Inferior parietal cortex (tissue), 1 donor: ENCODE data around the gene ADGRL1.

Experiments
- DNase-seq: peaks from one replicate; pipeline ENCODE4 v3.0.0-alpha.2; 2016; ENCODE audit errors: extremely low spot score

The ADGRL1 gene

GRCh38 chr19:14112809-14113385, 93.1 kb downstream of the ADGRL1 start:
- no peak for DNase-seq

GRCh38 chr19:14112051-14112808, 93.7 kb downstream of the ADGRL1 start:
- DNase-seq: no peak

- no peak for DNase-seq
Measured at GRCh38 chr19:14111486-14111885, 94.5 kb downstream of the ADGRL1 start.

GRCh38 chr19:14110650-14111049, 95.3 kb downstream of the ADGRL1 start:
- no peak for DNase-seq

GRCh38 chr19:14107581-14108461, 98.1 kb downstream of the ADGRL1 start:
- no peak for DNase-seq

- no peak for DNase-seq
Measured at GRCh38 chr19:14106840-14107239, 99.1 kb downstream of the ADGRL1 start.

- no peak for DNase-seq
Measured at GRCh38 chr19:14105680-14106079, 100.3 kb downstream of the ADGRL1 start.

DNA sequence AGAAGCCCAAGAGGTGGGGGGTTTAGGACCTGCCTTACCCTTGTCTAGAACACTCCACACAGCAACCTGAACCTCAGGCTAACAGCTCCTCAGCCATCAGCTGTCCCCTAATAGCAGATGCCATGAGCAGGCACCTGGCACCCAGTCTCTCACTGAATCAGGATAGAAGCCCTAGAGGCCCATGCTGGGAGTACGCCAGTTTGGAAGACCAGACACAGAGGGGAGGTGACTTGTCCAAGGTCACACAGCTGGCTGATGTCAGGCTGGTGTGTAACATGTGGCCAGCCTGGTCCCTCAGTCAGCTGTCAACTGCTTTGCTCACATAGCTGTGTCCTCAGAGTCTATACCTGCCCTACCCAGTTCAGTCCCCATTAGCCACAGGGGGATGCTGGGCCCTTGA, 102.7 kb downstream of the ADGRL1 start:
- no peak for DNase-seq

- DNase-seq: no peak
Measured at GRCh38 chr19:14102756-14103155, 103.2 kb downstream of the ADGRL1 start.

GRCh38 chr19:14102102-14102696, 103.8 kb downstream of the ADGRL1 start:
- DNase-seq: no peak

GRCh38 chr19:14101003-14101545, 104.9 kb downstream of the ADGRL1 start:
- DNase-seq: no peak
